GM12878 (cell line): ENCODE measurements around the gene FXYD6. TPM values are rescaled to one million over a fixed set of nuclear protein-coding genes. Genes with fewer than 3 reads are reported as not detected.

Experiments
- ATAC-seq: fragments of 200-7000 bp; cut with Tn5 transposase; 3 replicates; pipeline ENCODE4 v1.9.1; 2020; ENCODE audit warnings: mild to moderate bottlenecking, moderate library complexity
- BruUV-seq: library from RNA; stranded (reverse); fragments of 400-500 nt; replicated peaks from 2 replicates; lab custom pipeline; 2021; lab: Mats Ljungman, UMichigan
- CTCF ChIA-PET: fragments of 300-600 bp; sonication (Branson Sonifier 250); formaldehyde crosslinking; extraction: SDS; loops from one replicate; lab custom pipeline; 2021; ENCODE audit warnings: inconsistent platforms; lab: Yijun Ruan, JAX
- POLR2A ChIA-PET: fragments of 350-600 bp; formaldehyde crosslinking; extraction: SDS; loops from one replicate; lab custom pipeline; 2021; ENCODE audit warnings: inconsistent platforms; lab: Charles Lee
- RAD21 ChIA-PET: fragments of 300-600 bp; sonication (Branson Sonifier 250); formaldehyde crosslinking; loops from one replicate; lab custom pipeline; 2023; ENCODE audit warnings: antibody characterized with exemption; ENCODE audit not compliant: unreplicated experiment; lab: Charles Lee
- SMC1A ChIA-PET: fragments of 300-600 bp; sonication (Branson Sonifier 250); formaldehyde crosslinking; loops from one replicate; lab custom pipeline; 2023; ENCODE audit not compliant: unreplicated experiment, uncharacterized antibody; lab: Charles Lee
- DNase-seq: peaks from one replicate; pipeline ENCODE4 v3.0.0-alpha.2; 2011; ENCODE audit warnings: low read depth, low spot score
- FAIRE-seq: peaks from 3 replicates; lab custom pipeline; 2011; peaks lifted over from hg19 to GRCh38; lab: Jason Lieb, UNC
- H2AFZ ChIP-seq: 2 replicates; pipeline ENCODE4 v1.6.0; 2011; ENCODE audit warnings: low read depth, low read length, control low read depth; ENCODE audit not compliant: control insufficient read depth
- H3K27ac ChIP-seq: 2 replicates; pipeline ENCODE4 v1.5.1; 2011; ENCODE audit warnings: control low read depth; ENCODE audit not compliant: control insufficient read depth, insufficient read depth
- H3K27me3 ChIP-seq, 2 experiments: replicated peaks in 1 of 2; 2 replicates each; pipeline versions ENCODE4 v1.6.0 to v1.6.1; 2011; ENCODE audit warnings: low read length in 1 of 2; ENCODE audit not compliant: control insufficient read depth in 2 of 2, insufficient read depth in 2 of 2
- H3K36me3 ChIP-seq, 2 experiments: 2 replicates each; pipeline ENCODE4 v1.5.1; 2011; ENCODE audit warnings: low read length in 1 of 2; ENCODE audit not compliant: control insufficient read depth in 2 of 2, insufficient read depth in 2 of 2
- H3K4me1 ChIP-seq: 2 replicates; pipeline ENCODE4 v1.6.1; 2011; ENCODE audit warnings: mild to moderate bottlenecking, low read length, moderate library complexity, mixed read lengths; ENCODE audit not compliant: control insufficient read depth, insufficient read depth
- H3K4me2 ChIP-seq: 2 replicates; pipeline ENCODE4 v1.6.0; 2011; ENCODE audit warnings: control low read depth; ENCODE audit not compliant: control insufficient read depth, insufficient read depth
- H3K4me3 ChIP-seq: fragments of 200-600 bp; sonication (generic); 2 replicates; pipeline ENCODE4 v1.5.1; 2016
- H3K79me2 ChIP-seq: 2 replicates; pipeline ENCODE4 v1.6.0; 2011; ENCODE audit warnings: low read length; ENCODE audit not compliant: control insufficient read depth, insufficient read depth
- H3K9ac ChIP-seq: 2 replicates; pipeline ENCODE4 v1.8.0; 2011; ENCODE audit warnings: low read length, control low read depth, mixed read lengths; ENCODE audit not compliant: control insufficient read depth, insufficient read depth
- H3K9me3 ChIP-seq: replicated peaks from 3 replicates; pipeline ENCODE4 v1.5.1; 2011; ENCODE audit warnings: mild to moderate bottlenecking, low read length; ENCODE audit not compliant: control insufficient read depth, insufficient read depth
- H4K20me1 ChIP-seq: 2 replicates; pipeline ENCODE4 v1.6.0; 2011; ENCODE audit not compliant: control insufficient read depth, insufficient read depth
- CEBPB ChIP-seq, 2 experiments: fragments of 150-350 bp in 1 of 2; IDR thresholded peaks; 2 replicates each; pipeline ENCODE4 v1.6.1; 2012 to 2014; ENCODE audit warnings: low read depth in 2 of 2, low read length in 2 of 2, borderline replicate concordance in 1 of 2, inconsistent platforms in 1 of 2
- HCFC1 ChIP-seq: fragments of 150-350 bp; IDR thresholded peaks from 2 replicates; pipeline ENCODE4 v1.6.1; 2014; ENCODE audit warnings: low read length
- IRF3 ChIP-seq: fragments of 450-650 bp; IDR thresholded peaks from 2 replicates; pipeline ENCODE4 v1.6.1; 2014; ENCODE audit warnings: mild to moderate bottlenecking
- MEF2A ChIP-seq: IDR thresholded peaks from 2 replicates; pipeline ENCODE4 v1.6.1; 2011; ENCODE audit warnings: low read depth, mild to moderate bottlenecking, low read length, moderate library complexity; ENCODE audit not compliant: insufficient read depth
- MXI1 ChIP-seq: fragments of 150-350 bp; IDR thresholded peaks from 2 replicates; pipeline ENCODE4 v1.6.1; 2011; ENCODE audit warnings: low read depth, mild to moderate bottlenecking, inconsistent platforms, low read length, improper control_type of control experiment
- NR2C2 ChIP-seq: IDR thresholded peaks from 2 replicates; pipeline ENCODE4 v1.6.1; 2011; ENCODE audit warnings: borderline replicate concordance, low read depth; ENCODE audit not compliant: control insufficient read depth, insufficient read length
- RELA ChIP-seq: fragments of 450-650 bp; IDR thresholded peaks from 2 replicates; pipeline ENCODE4 v1.8.0; 2014; ENCODE audit warnings: borderline replicate concordance; ENCODE audit not compliant: partially characterized antibody
- REST ChIP-seq: IDR thresholded peaks from 2 replicates; pipeline ENCODE4 v1.6.1; 2012; ENCODE audit warnings: mild to moderate bottlenecking, low read depth, low read length
- SUPT20H ChIP-seq: IDR thresholded peaks from 2 replicates; pipeline ENCODE4 v1.6.1; 2011; ENCODE audit warnings: low read depth, mild to moderate bottlenecking, low read length, moderate library complexity, borderline replicate concordance; ENCODE audit not compliant: control insufficient read depth
- ZNF217 ChIP-seq: fragments of 450-650 bp; IDR thresholded peaks from 2 replicates; pipeline ENCODE4 v1.6.1; 2017; ENCODE audit warnings: antibody characterized with exemption, mild to moderate bottlenecking
- WGBS: methylation state at CpG from one replicate; pipeline ENCODE4 v1.1.6; 2016; ENCODE audit warnings: low lambda C conversion rate; ENCODE audit not compliant: insufficient replicate concordance, insufficient coverage; ENCODE audit errors: missing lambda C conversion rate; 5-methylcytosine and 5-hydroxymethylcytosine counted together
- in situ Hi-C: fragments of 300-500 bp; cut with MboI; formaldehyde crosslinking; loops from 9 replicates; pipeline ENCODE4 v1.14.3; 2018; ENCODE audit warnings: mixed read lengths
- intact Hi-C: fragments of 100-400 bp; cut with micrococcal nuclease; formaldehyde crosslinking; loops from one replicate; pipeline ENCODE4 v1.14.2; 2022; ENCODE audit not compliant: unreplicated experiment
- polyA plus RNA-seq, 11 experiments: library from polyadenylated mRNA; depleted of rRNA in 4 of 11; unstranded in 6 of 11; stranded (reverse) in 5 of 11; fragments of >200 nt; fragmentation: Nextera tagmentation in 4 of 11; fragmentation: Illumina TruSeq in 1 of 11; extraction: Ambion mirVana in 4 of 11; extraction: Trizol in 1 of 11; gene quantifications; 1 replicate in 1 of 11; 2 replicates in 10 of 11; pipeline versions ENCODE4 v1.2.1 to v1.2.3, GENCODE V29; 2011 to 2016; ENCODE audit warnings: inconsistent platforms in 2 of 11, missing spikeins in 2 of 11, low read depth in 1 of 11
- total RNA-seq, 4 experiments: library from RNA; depleted of rRNA in 3 of 4; stranded (reverse); fragments of >200 nt in 3 of 4; fragmentation: Illumina TruSeq in 1 of 4; extraction: Trizol in 1 of 4; gene quantifications; 2 replicates each; pipeline versions ENCODE4 v1.2.1 to v1.2.3, GENCODE V29; 2013 to 2021

Gene FXYD6
- total and polyA plus RNA-seq, 10 of the 15 experiments (the other 5 are each of a cell fraction or from before 2014, with no cell fraction given), result 0.09 to 2.0 (median 0.23) TPM; not detected in 2

- no peak overlapping the region for H3K27ac ChIP-seq
- TF ChIP-seq MXI1 (no peak), MEF2A (no peak), NR2C2 (no peak), CEBPB (IDR thresholded peaks at IDR 0.05; ENCODE audit: borderline replicate concordance in 1 of 2, low read depth in 2 of 2, low read length in 2 of 2) (no peak), RELA (no peak), SUPT20H (no peak), HCFC1 (no peak), IRF3 (no peak), REST (no peak), ZNF217 (no peak)
- FAIRE-seq (no peak), ATAC-seq (no peak), DNase-seq (no peak)
- no peaks in the 10 kb centered on the region for H4K20me1 ChIP-seq
- H3K36me3 ChIP-seq, result no peaks in the 10 kb centered on the region
- ChIA-PET CTCF (interaction anchor here (0.7 to 1.3 kb wide), 2 partner anchors 52 to 87 kb away, joined by 3 to 4 read pairs; no protein-coding TSS in a partner anchor), RAD21 (no interaction called here), SMC1A (no interaction called here), POLR2A (no interaction called here)
- H3K4me2 ChIP-seq, result no peak overlapping the region
- no peak overlapping the region for H3K4me3 ChIP-seq
- H2AFZ ChIP-seq, result no peak overlapping the region
- no peak overlapping the region for H3K9ac ChIP-seq
- in situ Hi-C loops (no loop called here), intact Hi-C loops (no loop called here)
- H3K79me2 ChIP-seq, result no peaks in the 10 kb centered on the region
- WGBS, result 36% methylated on average over 9 of the region's 9 CpGs
- H3K9me3 ChIP-seq, result no peaks in the 10 kb centered on the region
- H3K4me1 ChIP-seq, result no peaks in the 10 kb centered on the region
- no TSS peak for BruUV-seq
- H3K27me3 ChIP-seq, result no peaks in the 10 kb centered on the region; a peak in 2 of 4 replicates
These were observed 16.9 kb downstream of the FXYD6 start for GRCh38 chr11:117859488-117860112.
